ES-I3 (cell line): ENCODE measurements around the gene TSSK2.
"Not testable (repeated sequence)": the region's sequence is repeated elsewhere in the genome, so short reads cannot be mapped to it uniquely, and the experiment has no call there.

Experiments
- H3K36me3 ChIP-seq: 2 replicates; pipeline ENCODE4 v1.6.1; 2013; ENCODE audit warnings: mild to moderate bottlenecking, low read length, control low read depth, moderate library complexity; ENCODE audit not compliant: insufficient read depth
- H3K4me1 ChIP-seq: 2 replicates; pipeline ENCODE4 v1.6.1; 2013; ENCODE audit warnings: mild to moderate bottlenecking, control low read depth, low read length; ENCODE audit not compliant: insufficient read depth
- H3K9ac ChIP-seq: 2 replicates; pipeline ENCODE4 v1.6.1; 2013; ENCODE audit warnings: low read depth, mild to moderate bottlenecking, low read length, moderate library complexity
- H3K9me3 ChIP-seq: 2 replicates; pipeline ENCODE4 v1.6.1; 2013; ENCODE audit warnings: mild to moderate bottlenecking, low read length, moderate library complexity; ENCODE audit not compliant: control insufficient read depth, insufficient read depth

The TSSK2 gene

DNA sequence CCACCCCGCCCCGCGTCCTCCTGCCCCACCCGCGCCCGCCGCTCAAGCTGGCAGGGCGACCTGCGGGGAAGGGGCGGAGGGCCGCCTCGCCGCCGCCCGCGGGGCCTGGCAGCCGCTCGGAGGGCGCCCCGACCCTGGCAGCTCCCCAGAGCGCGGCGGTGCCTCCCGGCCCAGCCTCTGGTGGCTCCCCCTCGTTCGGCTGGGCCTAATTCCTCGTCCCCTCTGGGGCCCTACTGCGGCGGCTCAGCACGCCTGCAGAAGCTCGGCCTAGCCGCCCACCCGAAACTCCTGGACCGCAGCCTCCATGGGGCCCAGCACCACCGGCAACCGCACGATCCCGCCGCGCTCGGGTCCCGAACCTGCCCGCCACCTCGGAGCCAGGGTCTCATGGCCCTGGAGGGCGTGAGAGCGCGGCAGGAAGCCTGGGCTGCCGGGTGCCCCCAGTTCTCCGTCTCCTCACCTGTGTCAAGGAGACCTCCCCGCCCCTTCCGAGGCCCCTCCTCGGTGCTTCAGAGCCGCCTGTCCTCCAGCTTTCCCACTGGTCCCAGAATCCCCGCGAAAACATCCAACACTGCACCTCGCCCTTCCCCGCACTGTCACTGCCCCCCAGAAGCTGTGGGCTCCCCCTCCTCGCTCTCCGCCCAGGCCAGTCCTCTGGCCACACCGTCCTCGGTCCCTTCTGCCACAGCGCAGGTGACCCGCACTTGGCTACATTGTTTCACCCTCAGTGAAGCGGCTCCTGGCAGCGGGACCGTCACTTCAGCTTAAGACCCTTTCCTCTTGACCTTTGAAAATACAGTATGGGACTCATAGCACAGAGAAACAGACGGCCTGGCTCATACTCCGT, 19.6 kb downstream of the TSSK2 start:
- Histone ChIP-seq H3K9me3 (no peaks in the 10 kb centered on the region), H3K4me1 (no peaks in the 10 kb centered on the region; the same call in 1 of the 2 replicates), H3K36me3 (no peaks in the 10 kb centered on the region)

DNA sequence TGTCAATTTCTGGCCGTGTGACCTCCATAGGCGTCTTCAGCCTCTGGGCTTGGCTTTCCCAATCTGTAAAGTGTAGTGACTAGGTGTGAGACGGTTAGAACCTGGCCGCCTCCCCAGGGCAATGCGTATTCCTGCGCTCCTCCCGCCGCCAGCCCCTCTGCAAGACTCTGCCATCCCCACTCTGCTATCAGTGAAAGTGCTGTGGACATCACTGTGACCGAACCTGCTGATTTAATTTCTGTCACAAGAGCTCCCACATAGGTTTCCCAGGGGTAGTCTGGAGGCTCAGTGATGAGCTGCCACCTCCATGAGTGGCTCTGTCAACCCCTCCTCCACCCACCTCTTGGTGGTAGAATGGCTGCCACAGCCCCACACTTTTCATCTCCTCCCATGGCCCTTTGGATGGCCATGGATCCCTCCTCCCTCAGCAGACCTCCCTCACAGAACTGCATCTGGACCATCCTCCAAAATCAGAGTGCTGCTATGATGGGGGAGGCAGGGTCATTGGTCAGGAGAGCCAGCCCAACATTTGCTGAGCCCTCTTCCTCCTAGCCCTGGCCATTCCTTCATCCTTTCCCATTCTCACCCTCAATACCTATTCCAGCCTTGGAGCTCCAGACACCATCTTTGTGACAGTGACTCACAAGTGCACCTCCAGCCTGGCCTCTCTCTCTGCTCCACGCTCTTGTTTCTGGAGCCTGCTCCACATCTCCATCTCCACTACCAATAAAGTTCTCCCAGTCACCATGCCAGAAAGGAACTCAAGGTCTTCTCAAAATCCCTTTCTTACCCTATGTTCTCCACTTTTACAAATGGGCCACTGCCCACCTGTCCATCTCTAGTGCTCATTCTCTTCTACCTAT, 20.5 kb downstream of the TSSK2 start:
- 0 out of 2 replicates have a peak overlapping the region, but pooled peaks have one; percentile 25 for H3K9ac ChIP-seq
- H3K4me1 ChIP-seq, result no peaks in the 10 kb centered on the region; the same call in 1 of the 2 replicates
- no peaks in the 10 kb centered on the region for H3K9me3 ChIP-seq
- H3K36me3 ChIP-seq, result no peaks in the 10 kb centered on the region

More for the DNA sequence above, 19.6 kb downstream of the TSSK2 start:
- H3K9ac ChIP-seq, result peak overlapping the region; percentile 25; the same call in 1 of the 2 replicates

DNA sequence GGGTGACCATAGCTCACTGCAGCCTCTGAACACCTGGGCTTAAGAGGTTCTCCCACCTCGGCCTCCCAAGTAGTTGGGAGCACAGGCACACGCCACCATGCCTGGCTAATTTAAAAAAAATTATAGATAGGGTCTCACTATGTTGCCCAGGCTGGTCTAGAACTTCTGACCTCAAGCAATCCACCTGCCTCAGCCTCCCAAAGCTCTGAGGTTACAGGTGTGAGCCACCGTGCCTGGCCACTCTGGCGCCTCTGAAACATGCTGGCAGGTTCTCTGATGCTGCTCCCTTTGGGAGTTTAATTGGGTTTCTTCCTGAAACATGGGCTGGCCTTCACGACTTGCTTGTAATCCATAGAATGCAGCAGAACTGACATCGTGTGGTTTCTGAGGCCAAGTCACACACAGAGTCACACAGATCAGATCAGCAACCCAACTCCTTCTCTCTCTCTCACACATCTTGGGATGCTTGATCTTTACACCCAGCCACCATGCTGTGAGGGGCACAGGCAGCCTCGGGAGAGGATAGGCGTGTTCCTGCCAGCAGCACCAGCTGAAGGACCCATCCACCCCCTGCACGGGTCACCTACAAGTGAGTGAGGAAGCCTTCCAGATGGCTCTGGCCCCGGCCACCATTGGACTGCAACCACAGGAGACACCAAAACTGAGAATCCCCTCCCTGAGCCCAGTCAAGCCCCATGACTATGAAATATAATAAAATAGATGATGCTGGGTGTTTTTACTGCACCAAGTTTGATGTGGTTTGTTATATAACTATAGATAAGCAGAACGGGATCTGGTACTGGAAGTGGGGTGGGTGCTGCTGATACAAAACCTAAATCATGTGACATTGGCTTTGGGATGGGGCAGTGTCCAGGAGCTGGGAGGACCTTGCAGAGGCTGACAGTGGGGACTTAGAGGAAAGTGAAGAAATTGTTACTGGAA, 22.1 kb downstream of the TSSK2 start:
- Histone ChIP-seq H3K36me3 (no peaks in the 10 kb centered on the region), H3K9me3 (no peaks in the 10 kb centered on the region), H3K4me1 (no peaks in the 10 kb centered on the region), H3K9ac (no peak overlapping the region)

DNA sequence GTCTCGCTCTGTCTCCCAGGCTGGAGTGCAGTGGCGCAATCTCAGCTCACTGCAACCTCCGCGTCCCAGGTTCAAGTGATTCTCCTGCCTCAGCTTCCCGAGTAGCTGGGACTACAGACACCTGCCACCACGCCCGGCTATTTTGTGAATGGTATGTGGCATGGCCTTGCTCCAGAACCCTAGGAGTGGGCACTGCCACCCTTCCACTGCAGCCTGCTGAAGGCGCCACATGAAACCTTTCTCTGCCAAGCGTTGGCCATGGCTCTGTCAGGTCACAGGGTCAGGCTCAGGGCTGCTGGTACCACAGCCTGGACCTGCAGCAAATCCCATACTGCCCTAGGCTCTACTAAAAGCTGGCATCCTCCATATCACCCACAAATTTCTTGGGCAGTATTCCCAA, 25.0 kb downstream of the TSSK2 start:
- not testable (repeated sequence) for H3K9me3 ChIP-seq, H3K9ac ChIP-seq, H3K4me1 ChIP-seq, H3K36me3 ChIP-seq

DNA sequence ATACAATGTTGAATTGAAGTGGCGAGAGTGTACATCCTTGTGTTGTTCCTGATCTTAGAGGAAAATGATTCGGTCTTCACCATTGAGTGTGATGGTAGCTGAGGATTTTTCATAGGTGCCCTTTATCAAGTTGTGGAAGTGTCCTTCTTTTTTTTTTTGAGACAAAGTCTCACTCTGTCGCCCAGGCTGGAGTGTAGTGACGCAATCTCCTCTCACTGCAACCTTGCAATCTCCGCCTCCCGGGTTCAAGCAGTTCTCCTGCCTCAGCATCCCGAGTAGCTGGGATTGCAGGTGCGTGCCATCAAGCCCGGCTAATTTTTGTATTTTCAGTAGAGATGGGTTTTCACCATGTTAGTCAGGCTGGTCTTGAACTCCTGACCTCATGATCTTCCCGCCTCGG, 27.5 kb downstream of the TSSK2 start:
- H3K9ac ChIP-seq, H3K4me1 ChIP-seq, H3K36me3 ChIP-seq, H3K9me3 ChIP-seq: not testable (repeated sequence)

DNA sequence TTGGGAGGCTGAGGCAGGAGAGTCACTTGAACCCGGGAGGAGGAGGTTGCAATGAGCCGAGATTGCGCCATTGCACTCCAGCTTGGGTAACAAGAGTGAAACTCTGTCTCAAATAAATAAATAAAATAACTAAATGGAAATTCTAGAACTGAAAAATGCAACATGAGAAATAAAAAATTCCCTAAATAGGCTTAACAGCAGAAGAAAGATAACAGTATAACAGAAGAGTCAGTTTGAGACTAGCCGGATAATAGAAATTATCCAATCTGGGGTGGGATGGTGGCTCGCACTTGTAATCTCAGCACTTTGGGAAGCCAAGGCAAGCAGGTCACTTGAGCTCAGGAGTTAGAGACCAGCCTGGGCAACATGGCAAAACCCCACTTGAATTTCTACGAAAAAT, 33.3 kb downstream of the TSSK2 start:
- no peak overlapping the region for H3K9ac ChIP-seq
- H3K9me3 ChIP-seq, result no peaks in the 10 kb centered on the region
- H3K4me1 ChIP-seq, result no peaks in the 10 kb centered on the region
- H3K36me3 ChIP-seq, result no peaks in the 10 kb centered on the region

DNA sequence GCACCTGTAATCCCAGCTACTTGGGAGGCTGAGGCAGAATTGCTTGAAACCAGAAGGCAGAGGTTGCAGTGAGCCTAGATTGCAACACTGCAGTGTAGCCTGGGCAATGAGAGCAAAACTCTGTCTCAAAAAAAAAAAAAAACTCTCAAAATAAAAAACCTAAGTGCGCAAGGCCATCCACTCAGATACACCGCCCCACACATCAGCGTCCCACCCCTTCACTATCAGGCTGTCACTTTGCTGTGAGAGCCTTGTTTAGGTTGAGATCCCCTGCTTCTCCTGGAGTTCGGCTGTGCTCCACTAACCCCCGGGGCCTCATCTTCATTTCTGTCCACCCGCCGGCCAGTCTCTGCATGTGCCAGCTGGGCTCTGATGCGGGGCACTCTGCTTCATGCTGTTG, 35.3 kb downstream of the TSSK2 start:
- H3K9ac ChIP-seq, result no peak overlapping the region
- H3K36me3 ChIP-seq, result no peaks in the 10 kb centered on the region
- no peaks in the 10 kb centered on the region for H3K4me1 ChIP-seq
- no peaks in the 10 kb centered on the region for H3K9me3 ChIP-seq

DNA sequence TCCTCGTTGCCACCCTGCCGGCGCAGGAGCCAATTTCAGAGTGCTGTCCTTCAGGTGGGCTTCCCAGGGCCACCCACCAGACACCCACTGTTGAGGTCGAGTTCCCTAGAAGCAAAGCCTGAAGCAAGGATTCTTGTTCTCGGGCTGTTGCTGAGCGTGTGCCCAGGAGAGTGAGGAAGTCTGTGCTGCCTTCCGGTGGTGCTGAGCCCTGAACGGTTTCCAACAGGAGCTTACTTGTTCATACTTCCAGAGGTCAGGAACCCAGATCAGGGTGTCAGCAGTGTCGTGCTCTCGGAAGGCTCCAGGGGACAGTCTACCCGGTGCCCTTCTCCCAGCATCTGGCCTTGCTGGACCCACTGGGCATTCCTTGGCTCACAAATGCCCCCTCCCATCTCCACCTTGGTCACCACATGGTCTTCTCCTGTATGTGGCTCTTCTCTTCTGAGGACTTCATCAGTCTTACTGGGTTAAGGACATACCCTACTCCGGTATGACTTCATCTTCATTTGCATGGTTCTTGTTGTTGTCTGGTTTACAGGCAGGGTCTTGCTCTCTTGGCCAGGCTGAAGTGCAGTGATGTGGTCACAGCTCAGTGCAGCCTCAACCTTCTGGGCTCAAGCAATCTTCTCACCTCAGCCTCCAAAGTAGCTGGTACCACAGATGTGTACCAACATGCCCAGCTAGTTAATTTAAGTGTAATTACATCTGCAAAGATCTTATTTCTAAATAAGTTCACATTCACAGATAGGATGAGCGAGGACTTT, 36.2 kb downstream of the TSSK2 start:
- H3K9me3 ChIP-seq, result no peaks in the 10 kb centered on the region
- H3K9ac ChIP-seq, result no peak overlapping the region
- H3K4me1 ChIP-seq, result no peaks in the 10 kb centered on the region
- no peaks in the 10 kb centered on the region for H3K36me3 ChIP-seq

DNA sequence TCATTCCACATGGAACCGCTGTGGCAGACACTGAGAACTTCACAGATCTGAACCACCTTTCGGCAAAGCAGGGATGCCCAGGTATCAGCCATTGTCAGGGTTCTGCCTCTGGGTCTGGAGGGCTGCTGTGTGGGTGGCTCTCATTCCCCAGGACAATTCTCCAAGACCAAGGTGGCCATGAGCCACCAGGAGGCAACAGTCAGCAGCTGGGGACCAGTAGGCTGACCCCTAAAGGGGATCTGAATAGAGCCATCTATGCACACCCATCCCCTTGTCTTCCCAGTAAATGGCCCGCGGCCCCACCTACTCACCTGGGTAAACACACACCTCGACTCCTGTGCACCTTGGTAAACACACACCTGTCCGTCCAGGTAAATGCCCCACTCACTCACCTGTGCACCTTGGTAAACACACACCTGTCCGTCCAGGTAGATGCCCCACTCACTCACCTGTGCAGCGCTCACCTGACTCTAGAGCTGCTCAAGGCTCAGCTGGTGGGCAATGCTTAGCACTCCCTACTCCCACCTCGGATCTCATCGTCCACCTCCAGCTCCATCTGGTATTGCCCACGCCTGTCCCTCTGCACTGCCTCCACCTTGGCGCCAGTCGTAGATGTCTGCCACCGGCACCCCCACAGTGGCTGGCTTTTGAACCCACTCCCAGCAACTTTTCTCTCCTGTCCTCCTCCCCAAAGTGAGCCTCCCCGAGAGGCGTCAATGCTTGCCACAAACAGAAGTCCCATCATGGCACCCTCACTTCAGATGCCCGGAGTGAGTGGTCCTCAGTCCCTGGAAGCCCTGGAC, 37.2 kb downstream of the TSSK2 start:
- Histone ChIP-seq H3K36me3 (no peaks in the 10 kb centered on the region), H3K4me1 (peaks cover 5% of the 10 kb centered on the region; the same call in 1 of the 2 replicates), H3K9ac (no peak overlapping the region), H3K9me3 (no peaks in the 10 kb centered on the region)

DNA sequence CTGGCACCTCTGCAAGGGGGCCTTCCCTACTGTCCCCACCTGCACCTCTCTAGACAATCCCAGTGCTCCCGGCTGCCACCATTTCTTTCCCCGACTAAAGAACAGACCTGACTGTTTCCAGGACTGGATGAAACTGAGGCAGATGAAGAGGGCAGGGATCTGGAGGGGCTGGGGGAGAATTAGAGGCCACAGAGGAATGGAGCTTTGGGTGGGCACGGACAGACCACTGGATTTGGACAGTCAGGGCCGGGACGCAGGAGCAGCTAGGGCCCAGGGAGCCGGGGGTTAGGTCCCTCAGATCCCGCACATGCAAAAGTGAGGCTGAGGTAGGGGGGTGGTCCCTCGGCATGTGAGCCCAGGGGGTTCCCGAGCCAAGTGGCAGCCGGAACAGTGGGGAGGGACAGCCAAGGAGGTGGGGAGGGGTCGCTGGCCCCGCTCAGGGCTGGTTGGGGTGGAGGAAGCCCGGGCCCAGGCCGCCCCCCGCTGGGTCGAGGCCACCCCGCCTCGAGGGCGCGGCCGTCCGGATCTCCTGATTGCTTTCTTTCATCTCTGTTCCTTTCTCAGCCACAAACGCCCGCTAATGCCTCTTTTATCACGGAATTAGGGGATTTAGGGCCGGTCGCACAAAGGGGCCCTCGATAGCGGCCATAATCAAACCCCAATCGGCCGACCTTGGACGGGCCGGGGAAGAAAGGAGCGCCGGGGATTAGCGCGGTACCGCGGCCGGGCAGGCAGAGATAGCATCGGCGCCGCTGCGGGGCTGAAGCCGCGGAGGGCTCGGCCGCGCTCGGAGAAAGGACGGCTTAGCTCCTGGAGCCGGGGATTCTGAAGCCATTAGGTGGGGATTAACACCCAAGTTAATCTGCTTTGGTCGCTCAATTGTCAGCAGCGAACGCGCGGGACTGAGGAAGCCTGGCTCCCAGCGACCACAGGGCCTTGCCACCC, 38.2 kb downstream of the TSSK2 start:
- H3K4me1 ChIP-seq, result peaks cover 9% of the 10 kb centered on the region
- H3K9me3 ChIP-seq, result no peaks in the 10 kb centered on the region
- peak overlapping the region; percentile 51; the same call in 1 of the 2 replicates for H3K9ac ChIP-seq
- no peaks in the 10 kb centered on the region for H3K36me3 ChIP-seq

DNA sequence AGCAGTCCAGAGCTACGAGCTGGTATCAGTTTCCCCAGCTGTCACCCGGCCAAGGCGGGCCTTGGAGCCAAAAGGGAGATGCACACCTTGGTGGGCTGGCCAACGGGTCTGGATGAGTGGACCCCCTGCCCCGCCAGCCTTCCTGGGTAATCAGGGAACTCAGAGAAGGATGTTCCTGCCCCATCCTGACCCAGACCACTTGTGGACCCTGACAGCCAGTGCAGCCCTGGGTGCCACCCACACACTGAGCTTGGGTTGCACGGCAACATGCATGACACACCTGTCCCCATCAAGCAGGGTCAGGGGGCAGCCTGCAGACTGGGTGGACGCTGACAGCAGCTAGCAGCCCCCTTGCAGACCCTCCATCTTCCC, 38.8 kb downstream of the TSSK2 start:
- Histone ChIP-seq H3K36me3 (no peaks in the 10 kb centered on the region), H3K4me1 (peaks cover 16% of the 10 kb centered on the region), H3K9me3 (no peaks in the 10 kb centered on the region), H3K9ac (peak overlapping the region; percentile 51; the same call in 1 of the 2 replicates)
